Lower leg skin (tissue), 3 donors: ENCODE data around the gene MYCL.

Source experiments
- CTCF ChIP-seq, 3 donors: fragments of 450-650 bp; IDR thresholded peaks; one replicate each; pipeline ENCODE4 v1.5.1; 2016; ENCODE audit warnings: antibody characterized with exemption in 3 of 3, mild to moderate bottlenecking in 3 of 3, moderate library complexity in 2 of 3
- POLR2A ChIP-seq, 2 donors: fragments of 450-650 bp; IDR thresholded peaks; one replicate each; pipeline ENCODE4 v1.6.1; 2016 to 2017; ENCODE audit warnings: antibody characterized with exemption in 2 of 2, mild to moderate bottlenecking in 1 of 2, moderate library complexity in 1 of 2

- no peak for TF ChIP-seq CTCF (IDR thresholded peaks at IDR 0.05)
- TF ChIP-seq POLR2A (IDR thresholded peaks at IDR 0.05): no peak
Observed at GRCh38 chr1:39928809-39929587, 27.3 kb upstream of the MYCL start.
